GM21447 (cell line): ENCODE measurements around the gene GNA12.

Experiments
- ATAC-seq: cut with Tn5 transposase; IDR thresholded peaks from one replicate; pipeline ENCODE4 v1.9.1; 2021; ENCODE audit not compliant: unreplicated experiment

Gene GNA12

DNA sequence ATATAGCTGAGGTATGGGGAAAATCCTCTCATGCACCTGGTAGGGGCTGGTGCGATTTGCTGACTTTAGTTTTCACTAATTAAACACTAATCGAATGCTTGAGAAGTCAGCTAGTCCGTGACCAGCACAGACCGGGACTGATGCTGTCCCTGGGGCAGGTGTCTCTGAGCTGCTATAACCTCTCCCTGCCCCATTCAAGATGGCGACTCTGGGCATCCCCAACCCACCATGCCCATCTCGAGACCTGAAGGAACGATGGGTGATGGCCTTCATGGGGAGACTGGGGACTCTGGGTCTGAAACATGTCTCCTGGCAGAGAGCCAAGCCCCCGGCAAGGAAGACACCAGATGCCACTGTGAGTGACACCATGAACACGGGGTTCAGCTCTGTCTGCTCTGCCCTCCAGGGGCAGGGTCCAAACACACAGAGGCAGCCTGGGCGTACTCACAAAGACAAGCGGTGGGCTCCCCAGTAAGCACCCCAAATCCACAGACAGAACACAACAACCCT, 57.4 kb downstream of the GNA12 start:
- no peak for ATAC-seq

GRCh38 chr7:2785071-2785500, 59.0 kb downstream of the GNA12 start:
- ATAC-seq, result no peak

- ATAC-seq, result no peak
Measured at GRCh38 chr7:2782565-2782964, 61.5 kb downstream of the GNA12 start.

GRCh38 chr7:2782121-2782520, 62.0 kb downstream of the GNA12 start:
- no peak for ATAC-seq

GRCh38 chr7:2781636-2782035, 62.5 kb downstream of the GNA12 start:
- ATAC-seq, result no peak

- no peak for ATAC-seq
Measured at GRCh38 chr7:2779051-2779450, 65.1 kb downstream of the GNA12 start.

DNA sequence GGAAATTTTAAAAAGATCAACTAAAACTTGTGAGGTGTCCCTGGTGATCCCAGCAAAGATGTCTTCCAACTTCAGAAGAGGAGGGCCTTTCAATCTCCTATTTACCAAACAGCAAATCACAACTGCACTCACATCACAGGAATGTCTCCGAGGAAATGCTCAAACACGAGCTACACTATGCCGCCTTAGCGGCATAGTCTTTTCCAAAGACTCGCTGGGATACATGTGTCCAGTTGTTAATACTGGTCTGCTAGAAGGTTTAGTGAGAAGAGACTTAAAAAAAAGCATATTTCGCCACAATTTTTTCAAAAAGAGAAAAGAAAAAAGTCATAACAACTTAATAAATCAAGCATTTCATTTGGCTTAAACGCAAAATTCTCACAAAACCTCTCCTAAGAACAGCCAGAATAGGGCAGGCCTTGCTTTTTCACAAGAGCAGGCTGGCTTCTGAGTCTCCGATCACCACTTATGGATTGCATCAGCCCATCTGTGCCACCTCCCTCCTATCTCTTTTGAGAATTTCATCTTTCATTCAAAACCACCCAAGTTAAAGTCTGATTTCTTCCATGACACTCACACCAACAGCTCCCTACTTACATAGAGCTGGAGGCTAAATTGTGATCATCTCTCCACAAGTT, 66.1 kb downstream of the GNA12 start:
- ATAC-seq, result no peak

DNA sequence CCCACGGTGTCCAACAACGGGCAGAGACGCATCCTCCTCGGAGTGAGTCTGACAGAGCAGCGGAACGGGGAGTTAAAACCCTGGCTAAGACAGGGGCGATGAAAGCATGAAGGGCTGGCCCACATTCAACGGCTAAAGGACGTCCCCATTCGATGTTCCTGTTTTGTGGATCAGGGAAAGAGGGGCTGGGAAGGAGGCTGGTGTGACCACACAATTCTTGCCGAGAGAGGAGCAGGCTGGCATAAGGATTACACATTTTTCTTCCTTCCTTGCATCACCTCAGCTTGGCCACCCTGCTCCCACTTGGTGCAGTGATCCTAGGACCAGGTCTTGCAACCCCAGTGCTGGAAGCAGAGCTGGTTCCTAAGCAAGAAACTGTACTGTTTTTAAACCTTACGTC, 67.7 kb downstream of the GNA12 start:
- no peak for ATAC-seq

DNA sequence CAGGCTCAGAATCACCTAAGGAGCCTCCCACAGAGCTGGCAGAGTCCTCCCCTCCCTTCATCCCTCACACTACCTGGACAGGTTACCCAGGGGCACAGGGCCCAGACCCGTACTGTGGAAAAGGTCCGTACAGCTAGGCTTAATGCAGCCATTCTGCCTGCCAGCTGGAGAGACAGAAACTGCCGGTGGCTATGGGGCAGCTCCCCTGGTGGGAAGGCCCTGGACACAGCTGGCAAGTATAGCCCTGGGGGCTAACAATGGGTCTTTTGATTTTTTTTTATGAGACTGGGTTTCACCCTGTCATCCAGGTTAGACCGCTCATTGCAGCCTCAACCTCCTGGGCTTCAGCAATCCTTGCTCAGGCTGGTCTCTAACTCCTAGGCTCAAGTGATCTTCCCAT, 68.3 kb downstream of the GNA12 start:
- no peak for ATAC-seq

DNA sequence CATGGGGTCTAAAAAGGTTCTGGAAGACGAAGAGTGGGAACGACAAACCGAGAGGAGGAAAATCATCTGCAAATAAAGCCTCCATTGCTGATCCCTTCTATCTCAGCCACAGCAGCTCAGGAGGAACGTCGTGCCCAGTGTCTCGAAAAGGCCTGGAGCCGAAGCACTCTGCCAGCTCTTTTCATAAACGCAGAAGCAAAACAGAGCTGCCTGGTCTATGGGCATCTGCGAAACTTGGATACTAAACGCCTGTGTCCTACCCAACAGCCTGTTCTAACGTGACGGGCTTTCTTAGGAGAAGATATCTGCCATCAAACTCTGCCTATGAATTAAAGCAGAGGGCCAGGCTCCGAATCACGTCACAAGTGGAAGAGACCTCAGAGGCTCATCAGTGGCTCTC, 68.7 kb downstream of the GNA12 start:
- no peak for ATAC-seq

DNA sequence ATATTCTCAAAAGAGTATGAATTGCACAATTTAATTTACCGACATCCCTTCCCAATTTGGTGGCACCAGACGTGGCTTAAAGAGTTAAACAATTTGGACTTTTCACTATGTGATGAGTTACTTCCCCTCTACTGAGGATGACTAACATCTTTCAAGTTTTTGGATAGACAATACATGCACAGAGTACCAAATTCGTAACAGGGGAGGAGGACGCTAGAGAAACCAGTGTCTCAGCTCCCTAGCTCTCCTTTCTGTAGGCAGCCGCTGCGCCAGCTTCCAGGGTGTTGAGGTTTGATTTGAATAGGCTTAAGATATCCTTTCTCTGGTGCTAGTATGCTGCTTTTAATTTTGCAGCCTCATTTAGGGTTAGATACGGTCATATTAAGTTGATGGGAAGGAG, 69.2 kb downstream of the GNA12 start:
- ATAC-seq, result no peak

DNA sequence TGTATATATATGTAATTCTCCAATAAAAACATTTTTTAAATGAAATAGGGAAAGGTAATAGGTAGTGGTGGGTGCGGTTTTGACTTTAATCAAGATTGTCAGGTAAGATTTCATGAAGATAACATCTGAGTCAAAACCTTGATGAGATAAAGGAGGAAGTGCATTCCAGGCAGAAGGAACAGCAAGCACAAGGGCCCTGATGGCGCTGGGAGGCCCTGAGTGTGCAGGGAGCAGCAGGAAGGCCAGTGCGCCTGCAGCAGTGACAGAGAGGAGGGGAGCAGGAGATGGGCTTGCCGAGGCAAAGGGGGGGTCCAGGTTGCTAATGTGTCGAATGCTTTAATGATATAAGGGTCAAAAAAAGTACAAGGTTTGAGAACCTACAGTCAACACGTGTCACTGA, 69.8 kb downstream of the GNA12 start:
- ATAC-seq, result no peak

GRCh38 chr7:2773608-2774007, 70.5 kb downstream of the GNA12 start:
- ATAC-seq, result no peak

- no peak for ATAC-seq
Measured at GRCh38 chr7:2771274-2771731, 72.8 kb downstream of the GNA12 start.

DNA sequence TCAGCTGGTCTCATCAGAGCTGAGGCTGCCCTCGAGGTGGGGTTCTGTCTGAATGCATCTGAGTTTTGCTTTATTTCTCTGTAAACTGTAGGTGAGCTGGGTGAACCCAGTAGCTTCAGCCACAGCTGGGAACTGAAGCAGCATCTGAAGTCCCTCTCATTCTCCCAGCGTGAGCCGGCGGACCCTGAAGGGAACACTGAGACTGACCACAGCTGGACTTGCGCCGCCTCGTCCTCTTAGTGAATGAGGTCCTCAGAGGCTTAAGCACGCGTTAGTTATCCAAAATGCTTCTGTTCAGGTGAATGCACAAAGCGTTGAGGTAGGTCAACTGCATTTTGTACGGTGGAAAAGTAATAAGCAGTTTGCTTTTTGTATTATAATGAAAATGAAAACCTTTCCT, 79.5 kb downstream of the GNA12 start:
- no peak for ATAC-seq

DNA sequence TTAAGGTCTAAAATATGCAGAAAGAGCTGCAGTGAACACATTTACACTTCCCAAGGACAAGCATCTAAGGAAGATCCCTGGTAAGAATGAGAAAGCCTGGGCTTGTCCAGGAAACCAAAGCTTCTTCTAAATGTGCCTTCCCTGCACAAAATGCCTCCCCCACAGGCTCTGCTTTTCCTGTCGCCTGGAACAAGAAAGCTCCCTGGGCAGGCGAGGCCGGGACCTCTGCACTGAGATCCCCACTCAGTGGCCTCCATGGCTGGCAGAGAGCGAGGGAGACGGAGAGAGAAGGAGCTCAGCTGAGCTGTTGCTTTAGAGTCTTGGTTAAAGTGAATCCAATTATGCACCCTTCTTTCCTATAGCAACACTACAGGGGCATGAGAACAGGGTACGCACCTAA, 80.5 kb downstream of the GNA12 start:
- no peak for ATAC-seq

GRCh38 chr7:2761801-2762497, 82.2 kb downstream of the GNA12 start:
- ATAC-seq, result no peak

DNA sequence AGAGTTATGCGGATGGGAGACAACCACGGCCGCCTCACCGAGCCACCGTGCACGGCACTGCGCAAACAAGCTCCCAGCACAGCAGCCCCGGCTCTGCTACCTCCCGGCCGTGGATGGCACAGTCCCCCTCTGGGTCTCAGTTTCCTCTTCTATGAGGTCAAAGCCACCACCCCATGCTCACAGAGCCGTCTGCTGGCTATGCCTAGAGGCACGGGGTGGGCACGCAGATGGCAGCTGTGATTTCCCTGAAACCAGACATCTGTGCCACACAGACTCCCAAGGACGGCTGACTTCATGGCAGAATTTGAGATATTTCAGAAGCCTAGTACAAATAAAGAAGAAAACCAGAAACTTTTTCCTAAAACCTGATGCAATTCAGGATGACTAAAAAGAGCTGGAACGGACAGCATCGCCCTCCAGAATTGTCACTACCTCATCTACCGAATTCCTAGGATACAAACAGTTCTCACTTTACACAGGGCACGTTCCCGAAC, 82.9 kb downstream of the GNA12 start:
- no peak for ATAC-seq

GRCh38 chr7:2760098-2760889, 83.8 kb downstream of the GNA12 start:
- ATAC-seq, result no peak

GRCh38 chr7:2759736-2760097, 84.4 kb downstream of the GNA12 start:
- ATAC-seq, result no peak
